Panc1 (cell line): ENCODE results near the gene ERICH4. TPM values are rescaled to one million over a fixed set of nuclear protein-coding genes. Genes with fewer than 3 reads are reported as not detected.

Experiments used
- ATAC-seq: fragments of 200-7000 bp; cut with Tn5 transposase; 2 replicates; pipeline ENCODE4 v1.9.1; 2020; ENCODE audit warnings: mild to moderate bottlenecking, moderate library complexity
- BruUV-seq: library from RNA; stranded (reverse); fragments of 400-500 nt; replicated peaks from 2 replicates; lab custom pipeline; 2021; lab: Mats Ljungman, UMichigan
- CTCF ChIA-PET: fragments of 300-600 bp; sonication (Branson Sonifier 250); formaldehyde crosslinking; loops from one replicate; lab custom pipeline; 2022; ENCODE audit warnings: antibody characterized with exemption; lab: Charles Lee
- POLR2A ChIA-PET: fragments of 300-600 bp; sonication (Branson Sonifier 250); formaldehyde crosslinking; loops from one replicate; lab custom pipeline; 2022; ENCODE audit warnings: antibody characterized with exemption; lab: Charles Lee
- DNase-seq: peaks from one replicate; pipeline ENCODE4 v3.0.0-alpha.2; 2010; ENCODE audit warnings: low read depth, low spot score
- H3K27ac ChIP-seq: 2 replicates; pipeline ENCODE4 v1.5.1; 2011; ENCODE audit warnings: mild to moderate bottlenecking, low read length, inconsistent platforms
- H3K27me3 ChIP-seq: fragments of 200-500 bp; sonication (Bioruptor generic); 2 replicates; pipeline ENCODE4 v1.6.0; 2014; ENCODE audit warnings: low read length, inconsistent platforms; ENCODE audit not compliant: control insufficient read depth, insufficient read depth
- H3K36me3 ChIP-seq: fragments of 200-500 bp; sonication (Bioruptor generic); 2 replicates; pipeline ENCODE4 v1.5.1; 2014; ENCODE audit warnings: inconsistent platforms, mild to moderate bottlenecking, low read length, moderate library complexity; ENCODE audit not compliant: control insufficient read depth, insufficient read depth
- H3K4me1 ChIP-seq: 2 replicates; pipeline ENCODE4 v1.5.1; 2011; ENCODE audit warnings: inconsistent platforms, mild to moderate bottlenecking, low read length, moderate library complexity; ENCODE audit not compliant: control insufficient read depth, insufficient read depth
- H3K4me3 ChIP-seq, 2 experiments: 2 replicates each; pipeline ENCODE4 v1.5.1; 2011 to 2012; ENCODE audit warnings: low read depth in 2 of 2, low read length in 2 of 2, mild to moderate bottlenecking in 2 of 2, inconsistent platforms in 1 of 2, moderate library complexity in 1 of 2
- H3K9me3 ChIP-seq: fragments of 200-500 bp; sonication (Bioruptor generic); 2 replicates; pipeline ENCODE4 v1.5.1; 2014; ENCODE audit warnings: low read depth, mild to moderate bottlenecking, inconsistent platforms, low read length, moderate library complexity; ENCODE audit not compliant: control insufficient read depth, insufficient read depth
- POLR2AphosphoS5 ChIP-seq: IDR thresholded peaks from 2 replicates; pipeline ENCODE4 v1.6.1; 2012; ENCODE audit warnings: mild to moderate bottlenecking, low read depth, low read length, moderate library complexity
- SIN3A ChIP-seq: IDR thresholded peaks from 2 replicates; pipeline ENCODE4 v1.6.1; 2012; ENCODE audit warnings: low read depth, mild to moderate bottlenecking, low read length, moderate library complexity, borderline replicate concordance; ENCODE audit not compliant: insufficient read depth
- TCF7L2 ChIP-seq: IDR thresholded peaks from 2 replicates; pipeline ENCODE4 v1.6.1; 2011; ENCODE audit warnings: mild to moderate bottlenecking, low read depth, low read length, inconsistent platforms
- in situ Hi-C: cut with HindIII; loops from 2 replicates; pipeline ENCODE4 v1.10.0; 2016; ENCODE audit warnings: low sequenced_read_pairs, low pct_unique_long_range_greater_than_20kb
- intact Hi-C: fragments of 100-400 bp; cut with micrococcal nuclease; formaldehyde crosslinking; loops from one replicate; pipeline ENCODE4 v1.10.0; 2022; ENCODE audit not compliant: unreplicated experiment
- total RNA-seq: library from RNA; stranded (reverse); gene quantifications from one replicate; pipeline ENCODE4 v1.2.1, GENCODE V29; 2021; ENCODE audit not compliant: unreplicated experiment
- TF ChIP-seq, protein P1 (sequence below), 2 experiments: IDR thresholded peaks; 2 replicates each; pipeline ENCODE4 v1.6.1; 2011 to 2012; ENCODE audit warnings: low read depth in 2 of 2, control low read depth in 1 of 2, low read length in 1 of 2, mild to moderate bottlenecking in 1 of 2, moderate library complexity in 1 of 2; ENCODE audit not compliant: insufficient read depth in 1 of 2
- TF ChIP-seq, protein P2 (sequence below): fragments of 450-650 bp; IDR thresholded peaks from 2 replicates; pipeline ENCODE4 v1.5.1; 2017; ENCODE audit warnings: mild to moderate bottlenecking

Gene ERICH4
- total RNA-seq, 1 experiment from 2014 or later: not detected

DNA sequence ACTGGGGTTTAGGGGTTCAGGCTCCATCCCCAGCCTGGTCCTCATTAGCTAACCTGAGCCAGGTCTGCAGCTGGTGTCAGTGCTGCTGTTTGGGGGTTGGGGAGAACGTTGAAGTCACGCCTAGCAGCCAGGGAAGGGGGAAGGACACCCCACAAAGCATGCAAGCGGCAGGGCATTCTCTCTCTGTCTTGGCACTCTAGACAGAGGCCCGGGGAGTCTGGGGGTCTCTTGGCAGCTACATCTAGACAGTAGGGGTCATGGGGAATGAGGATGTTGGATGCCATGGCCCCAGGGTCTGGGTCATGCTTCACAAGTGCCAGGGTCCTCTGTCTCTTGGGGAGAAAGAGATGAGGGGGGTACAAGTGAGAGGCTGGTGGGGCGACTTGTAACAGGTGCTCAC, 2.6 kb downstream of the ERICH4 start:
- Histone ChIP-seq H3K27ac (no peak overlapping the region), H3K27me3 (no peaks in the 10 kb centered on the region), H3K9me3 (no peaks in the 10 kb centered on the region), H3K4me3 (no peak overlapping the region), H3K4me1 (no peaks in the 10 kb centered on the region), H3K36me3 (no peaks in the 10 kb centered on the region)
- ATAC-seq (no peak), DNase-seq (no peak)
- CTCF ChIA-PET: interaction anchor here (0.8 kb wide), 1 partner anchor 125 kb away, joined by 3 read pairs; no protein-coding TSS in a partner anchor
- in situ Hi-C loops (no loop called here), intact Hi-C loops (no loop called here)
- BruUV-seq: no TSS peak
- POLR2A ChIA-PET: no interaction called here
- TF ChIP-seq SIN3A (no peak), TCF7L2 (no peak), POLR2AphosphoS5 (no peak)
- TF ChIP-seq, protein P1, sequence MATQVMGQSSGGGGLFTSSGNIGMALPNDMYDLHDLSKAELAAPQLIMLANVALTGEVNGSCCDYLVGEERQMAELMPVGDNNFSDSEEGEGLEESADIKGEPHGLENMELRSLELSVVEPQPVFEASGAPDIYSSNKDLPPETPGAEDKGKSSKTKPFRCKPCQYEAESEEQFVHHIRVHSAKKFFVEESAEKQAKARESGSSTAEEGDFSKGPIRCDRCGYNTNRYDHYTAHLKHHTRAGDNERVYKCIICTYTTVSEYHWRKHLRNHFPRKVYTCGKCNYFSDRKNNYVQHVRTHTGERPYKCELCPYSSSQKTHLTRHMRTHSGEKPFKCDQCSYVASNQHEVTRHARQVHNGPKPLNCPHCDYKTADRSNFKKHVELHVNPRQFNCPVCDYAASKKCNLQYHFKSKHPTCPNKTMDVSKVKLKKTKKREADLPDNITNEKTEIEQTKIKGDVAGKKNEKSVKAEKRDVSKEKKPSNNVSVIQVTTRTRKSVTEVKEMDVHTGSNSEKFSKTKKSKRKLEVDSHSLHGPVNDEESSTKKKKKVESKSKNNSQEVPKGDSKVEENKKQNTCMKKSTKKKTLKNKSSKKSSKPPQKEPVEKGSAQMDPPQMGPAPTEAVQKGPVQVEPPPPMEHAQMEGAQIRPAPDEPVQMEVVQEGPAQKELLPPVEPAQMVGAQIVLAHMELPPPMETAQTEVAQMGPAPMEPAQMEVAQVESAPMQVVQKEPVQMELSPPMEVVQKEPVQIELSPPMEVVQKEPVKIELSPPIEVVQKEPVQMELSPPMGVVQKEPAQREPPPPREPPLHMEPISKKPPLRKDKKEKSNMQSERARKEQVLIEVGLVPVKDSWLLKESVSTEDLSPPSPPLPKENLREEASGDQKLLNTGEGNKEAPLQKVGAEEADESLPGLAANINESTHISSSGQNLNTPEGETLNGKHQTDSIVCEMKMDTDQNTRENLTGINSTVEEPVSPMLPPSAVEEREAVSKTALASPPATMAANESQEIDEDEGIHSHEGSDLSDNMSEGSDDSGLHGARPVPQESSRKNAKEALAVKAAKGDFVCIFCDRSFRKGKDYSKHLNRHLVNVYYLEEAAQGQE (IDR thresholded peaks at IDR 0.05; ENCODE audit: insufficient read depth in 1 of 2, low read depth in 2 of 2, low read length in 1 of 2): no peak
- TF ChIP-seq, protein P2, sequence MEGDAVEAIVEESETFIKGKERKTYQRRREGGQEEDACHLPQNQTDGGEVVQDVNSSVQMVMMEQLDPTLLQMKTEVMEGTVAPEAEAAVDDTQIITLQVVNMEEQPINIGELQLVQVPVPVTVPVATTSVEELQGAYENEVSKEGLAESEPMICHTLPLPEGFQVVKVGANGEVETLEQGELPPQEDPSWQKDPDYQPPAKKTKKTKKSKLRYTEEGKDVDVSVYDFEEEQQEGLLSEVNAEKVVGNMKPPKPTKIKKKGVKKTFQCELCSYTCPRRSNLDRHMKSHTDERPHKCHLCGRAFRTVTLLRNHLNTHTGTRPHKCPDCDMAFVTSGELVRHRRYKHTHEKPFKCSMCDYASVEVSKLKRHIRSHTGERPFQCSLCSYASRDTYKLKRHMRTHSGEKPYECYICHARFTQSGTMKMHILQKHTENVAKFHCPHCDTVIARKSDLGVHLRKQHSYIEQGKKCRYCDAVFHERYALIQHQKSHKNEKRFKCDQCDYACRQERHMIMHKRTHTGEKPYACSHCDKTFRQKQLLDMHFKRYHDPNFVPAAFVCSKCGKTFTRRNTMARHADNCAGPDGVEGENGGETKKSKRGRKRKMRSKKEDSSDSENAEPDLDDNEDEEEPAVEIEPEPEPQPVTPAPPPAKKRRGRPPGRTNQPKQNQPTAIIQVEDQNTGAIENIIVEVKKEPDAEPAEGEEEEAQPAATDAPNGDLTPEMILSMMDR: no peak

DNA sequence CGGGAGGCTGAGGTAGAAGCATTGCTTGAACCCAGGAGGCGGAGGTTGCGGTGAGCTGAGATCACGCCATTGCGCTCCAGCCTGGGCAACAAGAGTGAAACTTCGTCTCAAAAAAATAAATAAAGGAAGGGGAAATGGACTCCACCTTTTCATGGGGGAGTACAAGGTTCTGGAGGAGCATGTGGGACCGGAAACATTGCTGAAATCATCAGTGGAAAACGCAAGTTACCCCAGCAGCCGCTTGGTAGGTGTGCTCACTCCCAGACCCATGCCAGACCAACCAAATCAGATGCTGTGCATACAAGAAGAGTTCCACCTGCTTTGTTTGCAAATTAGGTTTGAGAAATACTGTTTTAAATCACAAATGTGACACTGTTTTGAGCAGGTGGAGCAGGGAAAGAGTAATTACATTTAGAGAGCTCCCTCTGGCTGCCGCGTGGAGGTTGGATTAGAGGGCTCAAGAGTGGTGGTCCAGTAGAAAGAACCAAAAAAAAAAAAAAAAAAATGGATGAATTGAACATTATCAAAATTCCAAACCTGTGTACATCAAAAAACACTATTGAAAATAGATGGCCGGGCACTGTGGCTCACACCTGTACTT, 4.9 kb downstream of the ERICH4 start:
- POLR2A ChIA-PET: interaction anchor here (0.7 to 1.2 kb wide), 2 partner anchors 8 to 116 kb away, joined by 4 read pairs; partner anchors contain the start of gene DMAC2
- in situ Hi-C loops: no loop called here

More for the DNA sequence above, 4.9 kb downstream of the ERICH4 start:
- CTCF ChIA-PET: interaction anchor here (2.7 kb wide), 1 partner anchor 116 kb away, joined by 11 read pairs; no protein-coding TSS in a partner anchor
- no peaks in the 10 kb centered on the region for H3K27me3 ChIP-seq
- H3K9me3 ChIP-seq: no peaks in the 10 kb centered on the region
- H3K4me3 ChIP-seq: no peak overlapping the region
- TF ChIP-seq, protein P2: peak; percentile 18
- no peak for TF ChIP-seq SIN3A
- TF ChIP-seq TCF7L2: no peak
- TF ChIP-seq, protein P1 (IDR thresholded peaks at IDR 0.05; ENCODE audit: insufficient read depth in 1 of 2, low read depth in 2 of 2, low read length in 1 of 2): no peak
- no peak for TF ChIP-seq POLR2AphosphoS5
- ATAC-seq: no peak
- BruUV-seq: no TSS peak
- H3K27ac ChIP-seq: no peak overlapping the region
- intact Hi-C loops: loop anchor here (2.0 kb wide), 1 partner anchor 115 kb away; no protein-coding TSS in a partner anchor
- no peak for DNase-seq
- H3K4me1 ChIP-seq: no peaks in the 10 kb centered on the region
- H3K36me3 ChIP-seq: no peaks in the 10 kb centered on the region
